BLaER1 (cell line): ENCODE results near the gene CHST13.
"Not testable (repeated sequence)": the region's sequence is repeated elsewhere in the genome, so short reads cannot be mapped to it uniquely, and the experiment has no call there.

Source experiments
- H3K27ac ChIP-seq: shearing (Covaris generic); formaldehyde crosslinking; 2 replicates; pipeline ENCODE4 v1.8.1; 2022
- H3K27me3 ChIP-seq: shearing (Covaris generic); formaldehyde crosslinking; 2 replicates; pipeline ENCODE4 v1.8.1; 2022
- H3K36me3 ChIP-seq: shearing (Covaris generic); formaldehyde crosslinking; 2 replicates; pipeline ENCODE4 v1.8.1; 2022
- H3K4me1 ChIP-seq: shearing (Covaris generic); formaldehyde crosslinking; 2 replicates; pipeline ENCODE4 v1.8.1; 2022
- H3K4me2 ChIP-seq: shearing (Covaris generic); formaldehyde crosslinking; 2 replicates; pipeline ENCODE4 v1.8.1; 2022
- H3K4me3 ChIP-seq: shearing (Covaris generic); formaldehyde crosslinking; 2 replicates; pipeline ENCODE4 v1.8.1; 2022
- H3K9ac ChIP-seq: shearing (Covaris generic); formaldehyde crosslinking; 2 replicates; pipeline ENCODE4 v1.8.1; 2022
- H3K9me3 ChIP-seq: shearing (Covaris generic); formaldehyde crosslinking; 2 replicates; pipeline ENCODE4 v1.8.1; 2022
- H4K20me1 ChIP-seq: shearing (Covaris generic); formaldehyde crosslinking; 2 replicates; pipeline ENCODE4 v1.8.1; 2022
- Cebpa-rat ChIP-seq: shearing (Covaris generic); IDR thresholded peaks from 2 replicates; pipeline ENCODE4 v1.8.1; 2022

CHST13 gene

GRCh38 chr3:126573492-126574117 is 49.6 kb downstream of the CHST13 start:
- Histone ChIP-seq H3K27me3 (no peaks in the 10 kb centered on the region), H3K27ac (no peak overlapping the region), H3K9ac (no peak overlapping the region), H3K4me1 (peaks cover 8% of the 10 kb centered on the region; the same call in 1 of the 2 replicates), H3K9me3 (no peaks in the 10 kb centered on the region), H3K36me3 (no peaks in the 10 kb centered on the region), H3K4me3 (no peak overlapping the region), H4K20me1 (no peaks in the 10 kb centered on the region), H3K4me2 (peak overlapping the region; percentile 14; the same call in 1 of the 2 replicates)
- no peak for TF ChIP-seq Cebpa-rat

DNA sequence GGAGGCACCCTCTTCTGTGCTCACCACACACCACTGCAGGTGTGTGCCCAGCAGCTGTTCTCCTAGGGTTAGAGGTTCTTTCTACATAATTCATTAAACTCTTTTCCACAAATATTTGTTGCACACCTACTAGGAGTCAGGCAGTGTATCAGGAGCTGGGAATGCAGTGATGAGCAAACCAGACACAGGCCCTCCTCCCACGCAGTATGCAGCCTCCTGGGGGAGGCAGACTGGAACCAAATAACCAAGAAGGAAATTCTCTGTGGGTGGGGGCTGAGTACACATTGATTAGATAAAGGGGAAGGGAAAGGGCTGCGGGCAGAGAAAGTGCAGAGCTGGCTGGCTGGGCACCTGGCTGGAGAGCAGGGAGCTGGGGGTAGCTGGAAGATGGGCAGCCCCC is 53.3 kb downstream of the CHST13 start:
- no peaks in the 10 kb centered on the region for H3K36me3 ChIP-seq
- no peak overlapping the region for H3K4me3 ChIP-seq
- no peaks in the 10 kb centered on the region for H3K9me3 ChIP-seq
- no peak for TF ChIP-seq Cebpa-rat
- no peaks in the 10 kb centered on the region for H3K27me3 ChIP-seq
- peaks cover 8% of the 10 kb centered on the region; the same call in 1 of the 2 replicates for H3K4me1 ChIP-seq
- no peak overlapping the region for H3K27ac ChIP-seq
- H3K4me2 ChIP-seq, result no peak overlapping the region
- H3K9ac ChIP-seq, result no peak overlapping the region
- no peaks in the 10 kb centered on the region for H4K20me1 ChIP-seq

- H3K27ac ChIP-seq, result no peak overlapping the region
- H3K4me1 ChIP-seq, result peaks cover under 1% of the 10 kb centered on the region; the same call in 1 of the 2 replicates
- no peaks in the 10 kb centered on the region for H4K20me1 ChIP-seq
- H3K27me3 ChIP-seq, result no peaks in the 10 kb centered on the region
- H3K9ac ChIP-seq, result no peak overlapping the region
- no peak overlapping the region for H3K4me2 ChIP-seq
- no peak overlapping the region for H3K4me3 ChIP-seq
- no peak for TF ChIP-seq Cebpa-rat
- no peaks in the 10 kb centered on the region for H3K9me3 ChIP-seq
- H3K36me3 ChIP-seq, result no peaks in the 10 kb centered on the region
Measured at GRCh38 chr3:126578702-126579101, 54.7 kb downstream of the CHST13 start.

DNA sequence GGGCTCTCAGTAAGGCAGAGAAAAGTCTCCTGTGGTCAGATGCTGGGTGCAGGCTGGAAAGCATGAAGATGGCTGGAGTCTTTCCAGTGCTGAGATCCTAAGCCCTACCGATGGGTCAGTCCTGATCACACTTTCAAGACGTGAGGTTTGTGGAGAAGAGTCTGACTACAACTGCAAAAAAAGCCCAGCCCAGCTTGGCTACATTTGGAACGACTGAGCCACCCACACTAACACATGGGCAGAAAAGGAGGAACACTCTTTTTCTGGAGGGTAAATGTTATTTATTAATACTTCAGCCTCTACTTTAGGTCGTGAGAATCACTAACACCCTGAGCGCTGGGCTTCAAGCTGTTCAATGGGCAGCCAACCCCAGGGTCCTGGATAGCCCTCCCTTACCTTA is 56.8 kb downstream of the CHST13 start:
- Histone ChIP-seq H3K9me3 (no peaks in the 10 kb centered on the region), H3K4me3 (no peak overlapping the region), H3K27me3 (no peaks in the 10 kb centered on the region), H4K20me1 (no peaks in the 10 kb centered on the region), H3K27ac (no peak overlapping the region), H3K4me2 (no peak overlapping the region), H3K9ac (no peak overlapping the region), H3K36me3 (no peaks in the 10 kb centered on the region), H3K4me1 (no peaks in the 10 kb centered on the region)
- TF ChIP-seq Cebpa-rat, result no peak

DNA sequence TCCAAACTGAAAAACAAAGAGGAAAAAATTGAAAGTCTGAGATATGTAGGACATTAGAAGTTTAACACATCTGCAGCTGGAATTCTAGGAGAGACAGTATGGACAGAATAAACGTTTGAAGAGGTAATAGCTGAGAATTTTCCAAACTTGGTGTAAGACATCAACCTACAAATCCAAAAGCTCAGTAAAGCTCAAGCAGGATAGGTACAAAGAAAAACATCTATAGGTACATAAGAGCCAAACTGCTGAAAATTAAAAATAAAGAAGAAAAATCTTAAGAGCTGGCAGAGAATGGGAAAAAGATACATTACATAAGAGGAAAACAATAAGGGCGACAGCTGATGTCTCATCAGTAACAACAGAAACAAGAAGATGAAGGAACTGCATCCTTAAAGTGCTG is 57.6 kb downstream of the CHST13 start:
- Histone ChIP-seq H3K4me1 (no peaks in the 10 kb centered on the region), H3K9ac (no peak overlapping the region), H3K4me3 (no peak overlapping the region), H3K36me3 (no peaks in the 10 kb centered on the region), H4K20me1 (no peaks in the 10 kb centered on the region), H3K4me2 (no peak overlapping the region), H3K27ac (no peak overlapping the region), H3K27me3 (no peaks in the 10 kb centered on the region), H3K9me3 (no peaks in the 10 kb centered on the region)
- TF ChIP-seq Cebpa-rat, result no peak

DNA sequence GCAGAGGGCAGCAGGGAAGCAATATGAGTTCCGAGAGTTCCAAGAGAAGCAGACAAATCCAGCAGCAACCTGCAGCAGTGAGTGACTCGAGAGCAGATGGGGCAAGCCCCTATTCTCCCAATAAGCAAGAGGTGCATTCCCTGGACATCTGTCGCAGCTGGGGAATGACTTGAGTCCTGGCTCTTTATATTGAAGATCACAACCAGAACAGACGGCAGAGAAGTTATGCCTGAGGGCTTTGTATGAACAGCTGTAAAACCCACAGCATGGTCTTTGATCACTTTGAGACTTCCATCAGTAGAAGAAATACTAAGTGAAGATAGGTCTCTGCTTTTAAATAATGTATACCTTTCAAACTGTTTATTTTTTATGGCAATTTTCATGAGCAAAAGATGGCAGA is 58.4 kb downstream of the CHST13 start:
- TF ChIP-seq Cebpa-rat, result no peak
- Histone ChIP-seq H3K4me3 (no peak overlapping the region), H3K4me2 (no peak overlapping the region), H3K27me3 (no peaks in the 10 kb centered on the region), H3K9me3 (no peaks in the 10 kb centered on the region), H3K27ac (no peak overlapping the region), H3K9ac (no peak overlapping the region), H3K36me3 (no peaks in the 10 kb centered on the region), H3K4me1 (no peaks in the 10 kb centered on the region), H4K20me1 (no peaks in the 10 kb centered on the region)

GRCh38 chr3:126591515-126591914 is 67.6 kb downstream of the CHST13 start:
- H3K9ac ChIP-seq, H3K27me3 ChIP-seq, H3K4me3 ChIP-seq, H3K36me3 ChIP-seq, H3K9me3 ChIP-seq, H3K27ac ChIP-seq, H4K20me1 ChIP-seq, H3K4me1 ChIP-seq, H3K4me2 ChIP-seq: not testable (repeated sequence)
